AG04449 (cell line): ENCODE data around the gene EPHB2.
"Not testable (repeated sequence)": the region's sequence is repeated elsewhere in the genome, so short reads cannot be mapped to it uniquely, and the experiment has no call there.

Experiments used
- CTCF ChIA-PET: fragments of 350-600 bp; formaldehyde crosslinking; extraction: SDS; loops from one replicate; lab custom pipeline; 2021; ENCODE audit warnings: antibody characterized with exemption; lab: Yijun Ruan, JAX
- POLR2A ChIA-PET: fragments of 400-600, 350-600 bp; formaldehyde crosslinking; extraction: SDS; loops from one replicate; lab custom pipeline; 2020; ENCODE audit warnings: antibody characterized with exemption, inconsistent platforms; lab: Yijun Ruan, JAX
- DNase-seq: peaks from one replicate; pipeline ENCODE4 v3.0.0-alpha.2; 2010; ENCODE audit warnings: low read depth, low spot score
- H3K4me3 ChIP-seq: 2 replicates; pipeline ENCODE4 v1.5.1; 2011; ENCODE audit warnings: low read depth, mild to moderate bottlenecking, control low read depth, low read length
- CTCF ChIP-seq: IDR thresholded peaks from one replicate; pipeline ENCODE4 v1.5.1; 2011; ENCODE audit warnings: mild to moderate bottlenecking, moderate library complexity, low read length, control low read depth, inconsistent platforms; ENCODE audit not compliant: insufficient read depth; ENCODE audit errors: missing control alignments

EPHB2 gene

GRCh38 chr1:22841860-22842281, 131.2 kb downstream of the EPHB2 start:
- no peak overlapping the region for H3K4me3 ChIP-seq
- no peak for TF ChIP-seq CTCF
- CTCF ChIA-PET = interaction anchor here (0.7 kb wide), 1 partner anchor 20 kb away, joined by 5 read pairs; no protein-coding TSS in a partner anchor
- POLR2A ChIA-PET = no interaction called here
- DNase-seq = no peak

- CTCF ChIA-PET = interaction anchor here (0.9 to 2.3 kb wide), 6 partner anchors 7 to 139 kb away, joined by 3 to 16 read pairs (median 4); no protein-coding TSS in a partner anchor
- POLR2A ChIA-PET, DNase-seq, H3K4me3 ChIP-seq: not testable (repeated sequence)
These were observed 133.0 kb downstream of the EPHB2 start for GRCh38 chr1:22843441-22844183.

GRCh38 chr1:22844621-22845020, 134.0 kb downstream of the EPHB2 start:
- CTCF ChIA-PET = interaction anchor here (0.9 to 2.3 kb wide), 6 partner anchors 8 to 140 kb away, joined by 3 to 16 read pairs (median 4); no protein-coding TSS in a partner anchor
- H3K4me3 ChIP-seq = no peak overlapping the region
- POLR2A ChIA-PET = no interaction called here
- TF ChIP-seq CTCF = no peak
- DNase-seq = no peak

- TF ChIP-seq CTCF = no peak
- DNase-seq = no peak
- ChIA-PET POLR2A (no interaction called here), CTCF (interaction anchor here (1.4 to 2.3 kb wide), 3 partner anchors 15 to 43 kb away, joined by 3 to 16 read pairs (median 6); no protein-coding TSS in a partner anchor)
- H3K4me3 ChIP-seq = no peak overlapping the region
These were observed 134.8 kb downstream of the EPHB2 start for GRCh38 chr1:22845398-22845935.

GRCh38 chr1:22846458-22846857, 135.8 kb downstream of the EPHB2 start:
- no peak for TF ChIP-seq CTCF
- ChIA-PET CTCF (interaction anchor here (4.2 to 8.4 kb wide), 2 partner anchors 16 to 142 kb away, joined by 17 to 86 read pairs; no protein-coding TSS in a partner anchor), POLR2A (no interaction called here)
- DNase-seq = no peak
- H3K4me3 ChIP-seq = no peak overlapping the region

- no peak overlapping the region for H3K4me3 ChIP-seq
- no peak for DNase-seq
- no peak for TF ChIP-seq CTCF
- ChIA-PET POLR2A (no interaction called here), CTCF (interaction anchor here (1.1 to 8.4 kb wide), 3 partner anchors 11 to 143 kb away, joined by 3 to 86 read pairs (median 17); no protein-coding TSS in a partner anchor)
These were observed 136.6 kb downstream of the EPHB2 start for GRCh38 chr1:22847249-22847648.
